ENCODE data around the gene AK5.

AK5 gene

GRCh38 chr1:77281491-77282186 is at the start of gene AK5:
Gene AK5, plus strand, starts transcription at chr1:77282019. Its CDS starts 295 bp downstream, at chr1:77282314.
- DNase-seq: peak; percentile 36

- no peak for DNase-seq
Measured at GRCh38 chr1:77232829-77233228, 49.0 kb upstream of the AK5 start.

GRCh38 chr1:77234096-77234495 is 47.7 kb upstream of the AK5 start:
- DNase-seq: no peak

GRCh38 chr1:77234943-77235342 is 46.9 kb upstream of the AK5 start:
- no peak for DNase-seq

GRCh38 chr1:77238462-77238861 is 43.4 kb upstream of the AK5 start:
- DNase-seq: no peak

GRCh38 chr1:77239311-77239710 is 42.5 kb upstream of the AK5 start:
- no peak for DNase-seq

GRCh38 chr1:77245830-77246229 is 36.0 kb upstream of the AK5 start:
- DNase-seq: no peak

- DNase-seq: no peak
Measured at GRCh38 chr1:77250126-77250525, 31.7 kb upstream of the AK5 start.

GRCh38 chr1:77253211-77253610 is 28.6 kb upstream of the AK5 start:
- DNase-seq: no peak

- DNase-seq: no peak
Measured at GRCh38 chr1:77263708-77264107, 18.1 kb upstream of the AK5 start.

GRCh38 chr1:77265180-77265579 is 16.6 kb upstream of the AK5 start:
- no peak for DNase-seq

- no peak for DNase-seq
Measured at GRCh38 chr1:77267035-77267434, 14.8 kb upstream of the AK5 start.

- no peak for DNase-seq
Measured at GRCh38 chr1:77271852-77272580, 9.8 kb upstream of the AK5 start.

- DNase-seq: no peak
Measured at GRCh38 chr1:77273891-77274290, 7.9 kb upstream of the AK5 start.

GRCh38 chr1:77275194-77275593 is 6.6 kb upstream of the AK5 start:
- no peak for DNase-seq

GRCh38 chr1:77276941-77277340 is 4.9 kb upstream of the AK5 start:
- DNase-seq: no peak

GRCh38 chr1:77279929-77280328 is 1.9 kb upstream of the AK5 start:
- DNase-seq: no peak

- no peak for DNase-seq
Measured at GRCh38 chr1:77280962-77281361, 857 bp upstream of the AK5 start.

- no peak for DNase-seq
Measured at GRCh38 chr1:77282187-77282865, 507 bp downstream of the AK5 start.

- peak; percentile 1 for DNase-seq
Measured at GRCh38 chr1:77282866-77283539, 1.2 kb downstream of the AK5 start.

GRCh38 chr1:77283701-77284425 is 2.0 kb downstream of the AK5 start:
- no peak for DNase-seq

- DNase-seq: no peak
Measured at GRCh38 chr1:77287535-77287934, 5.7 kb downstream of the AK5 start.

GRCh38 chr1:77288275-77288674 is 6.5 kb downstream of the AK5 start:
- no peak for DNase-seq

Measured in stimulated activated naive CD4-positive, alpha-beta T cell treated with Interleukin-2 at 50 U/mL for 16 hours (primary cell).